ENCODE results near the gene DACH1.

DACH1 gene

GRCh38 chr13:71865874-71866334, 1.1 kb downstream of the DACH1 start:
- H3K4me3 ChIP-seq (ENCODE audit: low read length): peak overlapping the region; percentile 68
- WGBS: under 1% methylated on average over 21 of the region's 21 CpGs
- H3K9me3 ChIP-seq (ENCODE audit: insufficient read depth, low read depth, low read length): no peaks in the 10 kb centered on the region
- no peaks in the 10 kb centered on the region for H3K36me3 ChIP-seq (ENCODE audit: insufficient read depth, low read length)
- H3K27ac ChIP-seq (ENCODE audit: low read depth, low read length): no peak overlapping the region
- H3K27me3 ChIP-seq (ENCODE audit: insufficient read depth, low read length): peaks cover 88% of the 10 kb centered on the region
- H3K4me1 ChIP-seq (ENCODE audit: insufficient read depth, low read length): peaks cover 28% of the 10 kb centered on the region
- peak overlapping the region; percentile 3 for H3K9ac ChIP-seq (ENCODE audit: low read depth, low read length)

DNA sequence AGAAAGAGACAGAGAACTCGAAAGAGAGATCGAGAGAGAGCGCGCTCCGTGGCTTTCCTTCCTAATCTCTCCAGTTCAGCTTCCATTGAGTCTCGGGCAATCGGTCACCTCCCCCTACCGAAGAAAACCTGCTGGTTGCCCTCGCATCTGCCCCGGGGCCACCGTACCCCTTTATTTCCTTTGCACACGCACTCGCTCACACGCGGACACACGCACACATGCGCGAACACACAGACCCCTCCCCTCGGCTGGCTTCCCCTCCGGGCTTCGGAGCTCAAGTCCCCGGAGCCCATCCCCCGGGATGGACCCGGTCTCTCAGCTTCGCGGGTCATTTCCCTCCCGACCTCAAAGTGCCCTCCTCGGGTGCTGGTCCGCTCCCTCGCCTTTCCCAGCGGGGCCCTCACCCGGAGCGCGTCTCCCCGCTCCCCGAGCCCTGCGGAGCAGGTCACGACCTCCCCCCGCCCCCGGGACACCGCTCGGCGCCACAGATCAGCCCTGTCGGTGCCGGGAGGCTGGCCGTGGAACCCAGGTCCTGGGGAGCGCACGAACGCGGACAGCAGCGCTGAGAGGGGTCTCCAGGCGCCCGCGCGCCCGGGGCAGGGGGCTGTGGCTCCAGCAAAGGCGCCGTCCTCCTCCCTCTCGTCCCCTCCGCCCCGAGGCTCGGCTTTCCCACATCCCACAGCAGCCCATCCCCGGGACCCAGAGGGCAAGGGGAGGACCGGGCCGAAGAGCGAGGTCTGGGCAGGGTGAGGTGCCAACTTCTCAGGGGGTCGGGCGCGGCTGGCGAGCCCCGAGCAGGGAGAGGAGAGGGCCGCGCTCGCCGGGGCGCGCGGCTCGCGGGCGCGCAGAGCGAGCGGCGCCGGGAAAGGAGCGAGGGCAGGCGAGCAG, 1.8 kb downstream of the DACH1 start:
- under 1% methylated on average over 88 of the region's 88 CpGs for WGBS
- peaks cover 93% of the 10 kb centered on the region for H3K27me3 ChIP-seq (ENCODE audit: insufficient read depth, low read length)
- no peaks in the 10 kb centered on the region for H3K9me3 ChIP-seq (ENCODE audit: insufficient read depth, low read depth, low read length)
- H3K36me3 ChIP-seq (ENCODE audit: insufficient read depth, low read length): no peaks in the 10 kb centered on the region
- no peak overlapping the region for H3K27ac ChIP-seq (ENCODE audit: low read depth, low read length)
- peaks cover 21% of the 10 kb centered on the region for H3K4me1 ChIP-seq (ENCODE audit: insufficient read depth, low read length)
- H3K4me3 ChIP-seq (ENCODE audit: low read length): peak overlapping the region; percentile 68
- peak overlapping the region; percentile 3 for H3K9ac ChIP-seq (ENCODE audit: low read depth, low read length)

GRCh38 chr13:71864094-71864985, 2.7 kb downstream of the DACH1 start:
- H3K27ac ChIP-seq (ENCODE audit: low read depth, low read length): no peak overlapping the region
- no peaks in the 10 kb centered on the region for H3K36me3 ChIP-seq (ENCODE audit: insufficient read depth, low read length)
- peaks cover 14% of the 10 kb centered on the region for H3K4me1 ChIP-seq (ENCODE audit: insufficient read depth, low read length)
- H3K4me3 ChIP-seq (ENCODE audit: low read length): peak overlapping the region; percentile 68
- peak overlapping the region; percentile 3; the same call in 1 of the 2 replicates for H3K9ac ChIP-seq (ENCODE audit: low read depth, low read length)
- WGBS: 7% methylated on average over 39 of the region's 39 CpGs
- H3K9me3 ChIP-seq (ENCODE audit: insufficient read depth, low read depth, low read length): no peaks in the 10 kb centered on the region
- H3K27me3 ChIP-seq (ENCODE audit: insufficient read depth, low read length): peaks cover 87% of the 10 kb centered on the region

- no peak overlapping the region for H3K9ac ChIP-seq (ENCODE audit: low read depth, low read length)
- H3K36me3 ChIP-seq (ENCODE audit: insufficient read depth, low read length): no peaks in the 10 kb centered on the region
- no peaks in the 10 kb centered on the region for H3K9me3 ChIP-seq (ENCODE audit: insufficient read depth, low read depth, low read length)
- peak overlapping the region; percentile 68; the same call in 1 of the 2 replicates for H3K4me3 ChIP-seq (ENCODE audit: low read length)
- peaks cover 78% of the 10 kb centered on the region for H3K27me3 ChIP-seq (ENCODE audit: insufficient read depth, low read length)
- H3K4me1 ChIP-seq (ENCODE audit: insufficient read depth, low read length): peaks cover 8% of the 10 kb centered on the region; the same call in 1 of the 2 replicates
- WGBS: 80% methylated on average over 1 of the region's 4 CpGs
- no peak overlapping the region for H3K27ac ChIP-seq (ENCODE audit: low read depth, low read length)
These were observed 3.6 kb downstream of the DACH1 start for GRCh38 chr13:71863254-71863865.

DNA sequence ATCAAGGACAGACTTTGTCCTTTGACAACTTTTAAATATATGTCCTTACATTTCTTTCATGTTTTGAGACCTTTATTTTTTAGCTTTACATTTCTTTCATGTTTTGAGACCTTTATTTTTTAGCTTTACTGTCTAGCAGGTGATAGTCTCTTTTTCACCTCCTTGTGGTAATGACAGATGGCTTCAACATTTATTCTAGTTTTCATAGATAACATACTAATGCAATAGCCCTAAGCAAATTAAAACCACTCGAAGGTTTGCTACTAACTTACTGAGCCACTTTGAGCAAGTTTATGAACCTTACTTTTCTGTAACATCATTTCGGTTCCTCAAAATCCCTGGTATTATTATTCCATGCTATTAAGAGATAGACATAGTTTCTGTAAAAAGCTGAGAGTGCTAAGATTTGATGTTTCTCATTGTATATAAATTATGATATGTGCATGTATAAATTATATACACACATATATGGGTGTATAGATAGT, 4.5 kb downstream of the DACH1 start:
- no peaks in the 10 kb centered on the region for H3K36me3 ChIP-seq (ENCODE audit: insufficient read depth, low read length)
- 94% methylated on average over 1 of the region's 2 CpGs for WGBS

DNA sequence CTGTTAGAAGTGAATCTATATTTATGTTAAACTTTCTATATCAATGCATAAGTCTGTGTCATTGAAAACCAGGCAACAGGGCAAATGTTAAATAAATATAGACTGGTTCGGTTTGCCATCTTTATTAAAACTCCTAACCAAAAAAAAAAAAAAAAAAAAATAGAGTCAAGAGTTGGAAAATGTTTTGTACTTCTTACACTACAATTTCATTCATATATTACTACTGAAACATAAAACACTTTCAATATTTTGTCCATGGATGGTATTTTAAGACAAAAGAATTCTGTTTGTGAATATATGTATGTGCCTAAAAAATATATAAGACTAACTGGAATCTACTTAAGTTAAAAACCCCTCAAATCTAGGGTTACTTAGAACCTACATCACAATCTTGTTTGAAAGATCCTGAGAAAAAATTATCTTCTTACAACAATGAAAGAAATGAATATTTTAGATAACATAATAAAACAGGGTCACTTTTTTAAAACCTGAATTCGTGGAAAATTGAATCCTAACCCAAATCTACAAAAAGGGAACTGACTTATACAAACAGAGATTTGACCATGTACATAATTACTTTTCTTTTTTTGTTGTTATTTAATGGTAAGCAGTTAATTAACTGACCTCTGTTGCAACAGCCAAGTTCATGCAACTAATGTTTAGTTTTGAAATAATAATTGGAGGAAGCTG, 5.1 kb downstream of the DACH1 start:
- Histone ChIP-seq H3K4me3 (ENCODE audit: low read length) (no peak overlapping the region), H3K36me3 (ENCODE audit: insufficient read depth, low read length) (no peaks in the 10 kb centered on the region), H3K27ac (ENCODE audit: low read depth, low read length) (no peak overlapping the region), H3K9ac (ENCODE audit: low read depth, low read length) (no peak overlapping the region), H3K27me3 (ENCODE audit: insufficient read depth, low read length) (peaks cover 63% of the 10 kb centered on the region), H3K4me1 (ENCODE audit: insufficient read depth, low read length) (no peaks in the 10 kb centered on the region), H3K9me3 (ENCODE audit: insufficient read depth, low read depth, low read length) (no peaks in the 10 kb centered on the region)
- WGBS: 88% methylated on average over 1 of the region's 2 CpGs

More for the DNA sequence above, 4.5 kb downstream of the DACH1 start:
- Histone ChIP-seq H3K4me3 (ENCODE audit: low read length) (no peak overlapping the region), H3K27me3 (ENCODE audit: insufficient read depth, low read length) (peaks cover 69% of the 10 kb centered on the region), H3K9me3 (ENCODE audit: insufficient read depth, low read depth, low read length) (no peaks in the 10 kb centered on the region), H3K9ac (ENCODE audit: low read depth, low read length) (no peak overlapping the region), H3K27ac (ENCODE audit: low read depth, low read length) (no peak overlapping the region), H3K4me1 (ENCODE audit: insufficient read depth, low read length) (no peaks in the 10 kb centered on the region)

GRCh38 chr13:71860547-71861138, 6.4 kb downstream of the DACH1 start:
- Histone ChIP-seq H3K27me3 (ENCODE audit: insufficient read depth, low read length) (peaks cover 52% of the 10 kb centered on the region), H3K9me3 (ENCODE audit: insufficient read depth, low read depth, low read length) (no peaks in the 10 kb centered on the region), H3K4me3 (ENCODE audit: low read length) (no peak overlapping the region), H3K9ac (ENCODE audit: low read depth, low read length) (no peak overlapping the region), H3K36me3 (ENCODE audit: insufficient read depth, low read length) (no peaks in the 10 kb centered on the region), H3K27ac (ENCODE audit: low read depth, low read length) (no peak overlapping the region), H3K4me1 (ENCODE audit: insufficient read depth, low read length) (no peaks in the 10 kb centered on the region)
- 88% methylated on average over 2 of the region's 3 CpGs for WGBS

GRCh38 chr13:71858647-71859046, 8.4 kb downstream of the DACH1 start:
- H3K4me1 ChIP-seq (ENCODE audit: insufficient read depth, low read length): no peaks in the 10 kb centered on the region
- 95% methylated on average over 1 of the region's 1 CpG for WGBS
- H3K27ac ChIP-seq (ENCODE audit: low read depth, low read length): no peak overlapping the region
- no peak overlapping the region for H3K9ac ChIP-seq (ENCODE audit: low read depth, low read length)
- H3K9me3 ChIP-seq (ENCODE audit: insufficient read depth, low read depth, low read length): no peaks in the 10 kb centered on the region
- H3K36me3 ChIP-seq (ENCODE audit: insufficient read depth, low read length): no peaks in the 10 kb centered on the region
- H3K4me3 ChIP-seq (ENCODE audit: low read length): no peak overlapping the region
- H3K27me3 ChIP-seq (ENCODE audit: insufficient read depth, low read length): peaks cover 32% of the 10 kb centered on the region

DNA sequence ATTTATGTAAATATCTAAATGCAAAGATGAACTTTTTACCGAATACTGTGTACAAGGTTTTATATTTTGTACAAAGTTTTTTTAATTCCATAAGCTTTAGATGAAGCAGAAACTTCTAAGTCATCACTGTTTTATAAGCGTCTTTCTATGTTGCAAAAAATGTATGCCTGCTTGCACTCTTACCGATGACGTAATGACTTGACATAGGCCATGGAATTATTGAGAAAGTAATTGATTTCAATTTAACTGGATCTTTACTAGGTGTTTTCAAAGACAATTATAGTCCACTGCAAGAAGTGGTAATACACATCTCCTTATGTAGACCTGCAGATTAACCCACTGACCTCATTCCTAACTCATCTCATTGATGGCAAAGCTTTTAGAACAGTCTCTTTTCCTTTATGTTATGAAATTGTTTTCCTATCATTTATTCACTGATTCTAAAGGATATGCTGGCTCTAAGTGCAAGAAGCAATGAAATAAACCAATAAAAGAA, 10.4 kb downstream of the DACH1 start:
- no peaks in the 10 kb centered on the region for H3K9me3 ChIP-seq (ENCODE audit: insufficient read depth, low read depth, low read length)
- H3K27ac ChIP-seq (ENCODE audit: low read depth, low read length): no peak overlapping the region
- H3K4me3 ChIP-seq (ENCODE audit: low read length): no peak overlapping the region
- H3K27me3 ChIP-seq (ENCODE audit: insufficient read depth, low read length): peaks cover 12% of the 10 kb centered on the region
- H3K4me1 ChIP-seq (ENCODE audit: insufficient read depth, low read length): peaks cover 6% of the 10 kb centered on the region; the same call in 1 of the 2 replicates
- 97% methylated on average over 3 of the region's 4 CpGs for WGBS
- H3K9ac ChIP-seq (ENCODE audit: low read depth, low read length): no peak overlapping the region
- no peaks in the 10 kb centered on the region for H3K36me3 ChIP-seq (ENCODE audit: insufficient read depth, low read length)

DNA sequence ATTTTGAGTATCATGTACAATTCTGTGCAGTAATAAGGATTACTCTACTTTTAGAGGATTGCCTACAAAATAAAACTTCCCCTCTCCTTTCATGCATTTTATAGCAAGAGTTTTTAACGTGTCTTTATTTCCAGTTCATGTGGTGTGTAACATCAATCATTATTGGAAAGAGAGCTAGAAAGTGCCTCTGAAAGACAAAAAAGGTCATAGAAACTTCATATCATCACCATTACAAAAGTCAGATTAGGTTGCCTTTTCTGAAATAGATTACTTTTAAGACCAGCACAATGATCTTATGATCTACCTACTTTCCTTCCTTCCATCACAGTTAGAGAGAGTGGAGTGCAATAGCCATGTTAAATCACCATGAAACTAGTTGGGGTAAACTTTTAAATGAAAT, 12.6 kb downstream of the DACH1 start:
- H3K4me1 ChIP-seq (ENCODE audit: insufficient read depth, low read length): peaks cover 9% of the 10 kb centered on the region; the same call in 1 of the 2 replicates
- WGBS: no CpG with 5 or more reads among the region's 1 CpG
- no peak overlapping the region for H3K9ac ChIP-seq (ENCODE audit: low read depth, low read length)
- H3K27ac ChIP-seq (ENCODE audit: low read depth, low read length): no peak overlapping the region
- no peaks in the 10 kb centered on the region for H3K9me3 ChIP-seq (ENCODE audit: insufficient read depth, low read depth, low read length)
- no peak overlapping the region for H3K4me3 ChIP-seq (ENCODE audit: low read length)
- H3K27me3 ChIP-seq (ENCODE audit: insufficient read depth, low read length): no peaks in the 10 kb centered on the region
- no peaks in the 10 kb centered on the region for H3K36me3 ChIP-seq (ENCODE audit: insufficient read depth, low read length)
